CD8-positive, alpha-beta memory T cell (primary cell): Measurements from ENCODE around the gene DOK7. TPM values are rescaled to one million over a fixed set of nuclear protein-coding genes. Genes with fewer than 3 reads are reported as not detected.
A peak's percentile ranks its signal among the peaks of the same experiment; 100 is the strongest.

Experiments
- CTCF ChIA-PET: fragments of 350-600 bp; sonication (Branson Sonifier 250); formaldehyde crosslinking; loops from one replicate; lab custom pipeline; 2021; ENCODE audit warnings: antibody characterized with exemption; lab: Charles Lee
- POLR2A ChIA-PET: fragments of 350-600 bp; sonication (Branson Sonifier 250); formaldehyde crosslinking; loops from one replicate; lab custom pipeline; 2021; ENCODE audit warnings: antibody characterized with exemption; lab: Charles Lee
- DNase-seq, 5 donors: peaks; one replicate each; pipeline versions ENCODE4 v3.0.0 to v3.0.0-alpha.2; 2020 to 2022; ENCODE audit warnings: mixed read lengths in 1 of 5
- H3K27ac ChIP-seq: one replicate; pipeline ENCODE4 v1.7.0; 2013; ENCODE audit warnings: low read depth, mild to moderate bottlenecking, low read length, moderate library complexity
- H3K27me3 ChIP-seq: 2 replicates; pipeline ENCODE4 v1.7.0; 2013; ENCODE audit warnings: low read length, mild to moderate bottlenecking; ENCODE audit not compliant: insufficient read depth, poor library complexity, severe bottlenecking
- H3K36me3 ChIP-seq: 2 replicates; pipeline ENCODE4 v1.7.0; 2013; ENCODE audit warnings: mild to moderate bottlenecking, low read length, moderate library complexity; ENCODE audit not compliant: insufficient read depth
- H3K4me1 ChIP-seq: 2 replicates; pipeline ENCODE4 v1.7.0; 2013; ENCODE audit warnings: mild to moderate bottlenecking, low read length, moderate library complexity; ENCODE audit not compliant: insufficient read depth
- H3K4me3 ChIP-seq: 2 replicates; pipeline ENCODE4 v1.7.0; 2013; ENCODE audit warnings: mild to moderate bottlenecking, low read length
- H3K9me3 ChIP-seq: 2 replicates; pipeline ENCODE4 v1.7.0; 2013; ENCODE audit warnings: mild to moderate bottlenecking, low read length
- H3K27ac Mint-ChIP-seq, 8 donors: one replicate each; pipeline ENCODE4 v1.8.0; 2020 to 2021; ENCODE audit warnings: mixed read lengths in 8 of 8, mild to moderate bottlenecking in 6 of 8, inconsistent platforms in 3 of 8, moderate library complexity in 3 of 8
- H3K27me3 Mint-ChIP-seq, 2 donors: one replicate each; pipeline ENCODE4 v1.8.0; 2020 to 2021; ENCODE audit warnings: mixed read lengths in 2 of 2, mild to moderate bottlenecking in 1 of 2, moderate library complexity in 1 of 2
- H3K36me3 Mint-ChIP-seq, 3 donors: one replicate each; pipeline ENCODE4 v1.8.0; 2020 to 2021; ENCODE audit warnings: mixed read lengths in 3 of 3, inconsistent platforms in 1 of 3, mild to moderate bottlenecking in 1 of 3
- H3K4me1 Mint-ChIP-seq, 3 donors: one replicate each; pipeline ENCODE4 v1.8.0; 2020 to 2021; ENCODE audit warnings: mixed read lengths in 3 of 3, inconsistent platforms in 1 of 3, mild to moderate bottlenecking in 1 of 3
- H3K4me3 Mint-ChIP-seq, 7 donors: one replicate each; pipeline ENCODE4 v1.8.0; 2020 to 2021; ENCODE audit warnings: mixed read lengths in 7 of 7, mild to moderate bottlenecking in 6 of 7, moderate library complexity in 4 of 7, inconsistent platforms in 2 of 7
- H3K9me3 Mint-ChIP-seq, 5 donors: one replicate each; pipeline ENCODE4 v1.8.0; 2020 to 2022; ENCODE audit warnings: mixed read lengths in 5 of 5, mild to moderate bottlenecking in 3 of 5, moderate library complexity in 2 of 5, inconsistent platforms in 1 of 5
- polyA plus RNA-seq: library from polyadenylated mRNA; unstranded; fragments of 300-500 nt; fragmentation: Illumina TruSeq; gene quantifications from one replicate; pipeline ENCODE4 v1.2.3, GENCODE V29; 2021
- total RNA-seq, 2 experiments: library from RNA; stranded (reverse); gene quantifications; one replicate each; pipeline ENCODE4 v1.2.3, GENCODE V29; 2021

The DOK7 gene
- total and polyA plus RNA-seq, 3 experiments from 2014 or later, result not detected

- ChIA-PET POLR2A (no interaction called here), CTCF (no interaction called here)
- no peaks in the 10 kb centered on the region for H3K36me3 ChIP-seq
- no peak for DNase-seq
- peaks cover 0 to 5% (median 0%) of the 10 kb centered on the region in 3 donors for H3K4me1 Mint-ChIP-seq
- H3K27me3 ChIP-seq, result peaks cover 5% of the 10 kb centered on the region
- H3K9me3 ChIP-seq, result no peaks in the 10 kb centered on the region
- no peaks in the 10 kb centered on the region for H3K9me3 Mint-ChIP-seq
- no peak overlapping the region for H3K4me3 ChIP-seq
- no peak overlapping the region for H3K4me3 Mint-ChIP-seq
- peaks cover 18 to 19% of the 10 kb centered on the region in 2 donors for H3K27me3 Mint-ChIP-seq
- no peak overlapping the region for H3K27ac ChIP-seq
- H3K4me1 ChIP-seq, result peaks cover 5% of the 10 kb centered on the region
- H3K27ac Mint-ChIP-seq, result no peak overlapping the region
- H3K36me3 Mint-ChIP-seq, result no peaks in the 10 kb centered on the region
These were observed 23.7 kb downstream of the DOK7 start for GRCh38 chr4:3486541-3487540.

DNA sequence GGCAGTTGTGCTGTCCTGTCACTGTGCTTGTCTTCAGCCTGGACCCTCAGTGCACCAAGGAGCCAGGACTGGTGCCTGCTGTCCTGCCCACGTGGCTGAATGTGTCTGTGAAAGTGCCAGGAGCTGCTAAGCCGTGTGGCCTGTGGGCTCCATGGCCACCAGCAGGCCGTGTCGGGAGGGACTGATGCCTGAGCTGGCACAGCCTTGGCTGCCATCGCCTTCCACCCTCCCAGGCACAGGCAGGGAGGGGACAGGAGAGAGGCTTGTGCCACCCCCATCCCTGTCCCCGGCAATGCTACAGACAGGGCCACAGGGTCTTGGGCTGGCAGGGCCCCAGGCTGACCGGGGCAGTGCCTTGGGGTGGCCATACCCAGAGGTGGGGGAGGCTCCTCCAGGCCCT lies 24.8 kb downstream of the DOK7 start:
- Histone ChIP-seq H3K27ac (no peak overlapping the region), H3K9me3 (no peaks in the 10 kb centered on the region), H3K27me3 (peaks cover 5% of the 10 kb centered on the region), H3K36me3 (no peaks in the 10 kb centered on the region), H3K4me3 (no peak overlapping the region), H3K4me1 (peaks cover 5% of the 10 kb centered on the region)
- Mint-ChIP-seq H3K27me3 (peaks cover 18 to 23% of the 10 kb centered on the region in 2 donors), H3K4me3 (no peak overlapping the region), H3K27ac (no peak overlapping the region), H3K9me3 (no peaks in the 10 kb centered on the region), H3K36me3 (no peaks in the 10 kb centered on the region), H3K4me1 (peaks cover 0 to 5% (median 0%) of the 10 kb centered on the region in 3 donors)
- POLR2A ChIA-PET, result no interaction called here
- no peak for DNase-seq
- CTCF ChIA-PET, result no interaction called here

DNA sequence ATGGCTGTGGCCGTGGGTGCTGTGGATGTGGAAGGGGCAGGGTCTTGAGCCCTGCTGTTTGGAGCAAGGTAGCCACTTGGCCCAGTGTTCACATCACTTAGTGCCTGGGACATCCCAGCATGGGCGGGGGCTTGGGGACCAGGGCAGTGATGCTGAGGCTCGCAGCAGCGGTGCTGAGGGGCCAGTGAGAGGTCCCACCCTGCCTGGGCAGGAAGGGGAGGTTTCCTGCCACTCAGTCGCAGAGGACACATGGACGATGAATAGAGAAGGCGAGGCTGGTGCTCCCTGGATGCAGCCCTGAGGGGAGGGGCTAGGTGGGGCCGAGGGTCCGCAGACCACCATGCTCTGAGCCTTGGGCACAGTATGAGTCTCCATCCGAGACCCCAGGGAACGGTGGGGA lies 25.7 kb downstream of the DOK7 start:
- H3K27me3 ChIP-seq, result peaks cover 5% of the 10 kb centered on the region
- CTCF ChIA-PET, result no interaction called here
- Mint-ChIP-seq H3K36me3 (no peaks in the 10 kb centered on the region), H3K27me3 (peaks cover 18 to 23% of the 10 kb centered on the region in 2 donors), H3K9me3 (no peaks in the 10 kb centered on the region), H3K4me3 (no peak overlapping the region), H3K27ac (no peak overlapping the region), H3K4me1 (peaks cover 0 to 5% (median 0%) of the 10 kb centered on the region in 3 donors)
- H3K9me3 ChIP-seq, result no peaks in the 10 kb centered on the region
- no peaks in the 10 kb centered on the region for H3K36me3 ChIP-seq
- H3K27ac ChIP-seq, result no peak overlapping the region
- POLR2A ChIA-PET, result no interaction called here
- no peak overlapping the region for H3K4me3 ChIP-seq
- H3K4me1 ChIP-seq, result peaks cover 5% of the 10 kb centered on the region
- no peak for DNase-seq

DNA sequence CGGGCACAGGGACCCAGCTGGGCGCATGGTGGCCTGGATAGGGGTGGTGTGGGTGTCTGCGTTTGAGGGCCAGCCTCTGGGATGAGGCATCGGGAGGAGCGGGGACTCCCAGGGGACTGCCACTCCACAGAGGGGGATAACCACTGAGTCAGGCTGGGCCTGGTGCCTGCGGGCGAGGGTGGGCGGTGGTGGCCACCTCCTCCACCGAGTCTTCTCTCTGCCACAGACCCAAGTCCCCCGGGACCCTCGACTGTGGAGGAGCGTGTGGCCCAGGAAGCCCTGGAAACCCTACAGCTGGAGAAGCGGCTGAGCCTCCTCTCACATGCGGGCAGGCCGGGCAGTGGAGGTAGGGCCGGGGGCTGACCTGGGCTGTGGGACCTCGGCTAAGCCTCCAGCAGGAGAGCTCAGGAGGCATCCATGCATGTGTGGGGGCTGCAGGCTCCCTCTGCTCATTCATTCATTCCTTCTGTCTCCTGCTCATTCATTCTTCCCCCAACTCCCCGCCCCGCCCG lies 26.4 kb downstream of the DOK7 start:
- Histone ChIP-seq H3K4me1 (peaks cover 5% of the 10 kb centered on the region), H3K36me3 (no peaks in the 10 kb centered on the region), H3K9me3 (no peaks in the 10 kb centered on the region), H3K4me3 (no peak overlapping the region), H3K27me3 (peaks cover 5% of the 10 kb centered on the region), H3K27ac (no peak overlapping the region)
- no peak overlapping the region for H3K4me3 Mint-ChIP-seq
- no peaks in the 10 kb centered on the region for H3K36me3 Mint-ChIP-seq
- CTCF ChIA-PET, result no interaction called here
- POLR2A ChIA-PET, result interaction anchor here (0.6 kb wide), 1 partner anchor 279 kb away, joined by 6 read pairs; no protein-coding TSS in a partner anchor
- H3K27ac Mint-ChIP-seq, result no peak overlapping the region
- peaks cover 20 to 27% of the 10 kb centered on the region in 2 donors for H3K27me3 Mint-ChIP-seq
- peaks cover 0 to 5% (median 0%) of the 10 kb centered on the region in 3 donors for H3K4me1 Mint-ChIP-seq
- no peaks in the 10 kb centered on the region for H3K9me3 Mint-ChIP-seq
- DNase-seq, result no peak

- no peak overlapping the region for H3K4me3 Mint-ChIP-seq
- no peak overlapping the region for H3K4me3 ChIP-seq
- H3K27me3 Mint-ChIP-seq, result peaks cover 18 to 36% of the 10 kb centered on the region in 2 donors
- H3K27ac ChIP-seq, result no peak overlapping the region
- DNase-seq, result no peak
- H3K9me3 ChIP-seq, result no peaks in the 10 kb centered on the region
- ChIA-PET POLR2A (no interaction called here), CTCF (no interaction called here)
- H3K27ac Mint-ChIP-seq, result peak overlapping the region in 1 of 8 donors; percentile 39
- no peaks in the 10 kb centered on the region for H3K9me3 Mint-ChIP-seq
- no peaks in the 10 kb centered on the region for H3K36me3 Mint-ChIP-seq
- H3K27me3 ChIP-seq, result peaks cover 4% of the 10 kb centered on the region
- H3K4me1 ChIP-seq, result no peaks in the 10 kb centered on the region
- H3K36me3 ChIP-seq, result no peaks in the 10 kb centered on the region
- no peaks in the 10 kb centered on the region for H3K4me1 Mint-ChIP-seq
These were observed 28.7 kb downstream of the DOK7 start for GRCh38 chr4:3491681-3492405.

DNA sequence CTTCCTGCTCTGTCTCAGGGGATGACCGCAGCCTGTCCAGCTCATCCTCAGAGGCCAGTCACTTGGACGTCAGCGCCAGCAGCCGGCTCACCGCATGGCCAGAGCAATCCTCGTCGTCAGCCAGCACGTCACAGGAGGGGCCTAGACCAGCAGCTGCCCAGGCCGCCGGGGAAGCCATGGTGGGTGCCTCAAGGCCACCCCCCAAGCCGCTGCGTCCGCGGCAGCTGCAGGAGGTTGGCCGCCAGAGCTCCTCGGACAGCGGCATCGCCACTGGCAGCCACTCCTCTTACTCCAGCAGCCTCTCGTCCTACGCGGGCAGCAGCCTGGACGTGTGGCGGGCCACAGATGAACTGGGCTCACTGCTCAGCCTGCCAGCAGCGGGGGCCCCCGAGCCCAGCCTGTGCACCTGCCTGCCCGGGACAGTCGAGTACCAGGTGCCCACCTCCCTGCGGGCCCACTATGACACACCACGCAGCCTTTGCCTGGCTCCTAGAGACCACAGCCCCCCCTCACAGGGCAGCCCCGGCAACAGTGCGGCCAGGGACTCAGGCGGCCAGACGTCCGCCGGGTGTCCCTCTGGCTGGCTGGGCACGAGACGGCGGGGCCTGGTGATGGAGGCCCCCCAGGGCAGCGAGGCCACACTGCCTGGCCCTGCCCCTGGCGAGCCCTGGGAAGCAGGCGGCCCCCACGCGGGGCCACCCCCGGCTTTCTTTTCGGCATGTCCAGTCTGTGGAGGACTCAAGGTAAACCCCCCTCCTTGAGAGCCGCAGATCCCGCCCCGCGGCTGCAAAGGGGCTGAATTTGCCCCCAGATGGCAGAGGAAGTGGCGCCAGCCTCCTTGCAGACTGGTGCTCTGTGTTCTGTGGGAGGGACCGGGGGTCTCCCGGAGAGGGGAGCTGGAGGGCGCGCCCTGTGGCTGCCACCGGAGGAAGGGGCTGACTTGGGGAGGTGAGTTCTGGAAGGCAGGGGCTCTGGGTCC lies 29.9 kb downstream of the DOK7 start:
- CTCF ChIA-PET, result no interaction called here

GRCh38 chr4:3493720-3494461 lies 30.8 kb downstream of the DOK7 start:
- POLR2A ChIA-PET, result no interaction called here
- H3K9me3 Mint-ChIP-seq, result no peaks in the 10 kb centered on the region
- Histone ChIP-seq H3K27ac (no peak overlapping the region), H3K4me1 (no peaks in the 10 kb centered on the region), H3K36me3 (no peaks in the 10 kb centered on the region), H3K4me3 (no peak overlapping the region), H3K9me3 (no peaks in the 10 kb centered on the region), H3K27me3 (peaks cover 4% of the 10 kb centered on the region)
- H3K27me3 Mint-ChIP-seq, result peaks cover 16 to 36% of the 10 kb centered on the region in 2 donors
- no peak for DNase-seq
- no peaks in the 10 kb centered on the region for H3K4me1 Mint-ChIP-seq
- no peak overlapping the region for H3K4me3 Mint-ChIP-seq
- CTCF ChIA-PET, result no interaction called here
- no peaks in the 10 kb centered on the region for H3K36me3 Mint-ChIP-seq
- no peak overlapping the region for H3K27ac Mint-ChIP-seq

More for the DNA sequence above, 29.9 kb downstream of the DOK7 start:
- H3K4me1 ChIP-seq, result no peaks in the 10 kb centered on the region
- H3K36me3 Mint-ChIP-seq, result no peaks in the 10 kb centered on the region
- no peak for DNase-seq
- H3K4me1 Mint-ChIP-seq, result no peaks in the 10 kb centered on the region
- peaks cover 4% of the 10 kb centered on the region for H3K27me3 ChIP-seq
- POLR2A ChIA-PET, result no interaction called here
- no peaks in the 10 kb centered on the region for H3K36me3 ChIP-seq
- no peak overlapping the region for H3K27ac Mint-ChIP-seq
- no peak overlapping the region for H3K27ac ChIP-seq
- H3K4me3 ChIP-seq, result no peak overlapping the region
- H3K9me3 Mint-ChIP-seq, result no peaks in the 10 kb centered on the region
- no peaks in the 10 kb centered on the region for H3K9me3 ChIP-seq
- H3K27me3 Mint-ChIP-seq, result peaks cover 20 to 40% of the 10 kb centered on the region in 2 donors
- no peak overlapping the region for H3K4me3 Mint-ChIP-seq
